ENCODE measurements around the gene LHB. TPM values are rescaled to one million over a fixed set of nuclear protein-coding genes. Genes with fewer than 3 reads are reported as not detected.
"Not testable (repeated sequence)": the region's sequence is repeated elsewhere in the genome, so short reads cannot be mapped to it uniquely, and the experiment has no call there.

LHB gene
- total RNA-seq, 1 donor from 2014 or later, result not detected

DNA sequence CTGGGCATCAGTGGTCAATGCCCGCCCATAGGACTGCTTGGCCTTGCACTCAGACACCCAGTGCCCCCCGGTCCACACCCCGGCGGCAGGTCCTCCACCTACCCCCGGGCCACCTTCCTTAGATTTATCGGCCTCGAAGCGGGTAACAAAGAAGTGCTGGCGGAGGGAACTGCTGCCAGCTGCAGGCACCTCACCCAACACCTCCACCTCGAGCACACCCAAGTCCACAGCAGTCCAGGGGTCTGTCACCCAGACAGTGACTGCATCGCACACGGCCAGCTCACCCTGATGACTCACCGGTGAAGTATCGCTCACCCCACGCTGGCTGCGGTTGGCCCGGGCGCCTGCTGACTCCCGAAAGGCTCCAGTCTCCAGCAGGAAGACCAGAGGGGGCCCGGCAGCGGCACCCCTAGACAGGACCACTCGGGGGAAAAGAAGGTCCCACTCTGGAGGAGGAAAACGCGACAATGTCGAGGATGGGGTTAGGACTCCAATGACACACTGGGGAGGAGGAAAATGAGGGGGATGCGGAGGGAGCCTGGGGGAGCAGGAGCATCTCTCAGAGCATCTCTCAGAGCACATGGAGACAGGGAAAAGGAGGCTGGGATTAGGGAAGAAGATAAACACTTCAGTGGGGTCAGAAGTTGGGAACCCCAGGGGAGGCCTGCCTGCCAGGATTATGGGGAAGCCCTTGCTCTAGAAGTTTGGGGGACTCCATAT, 21.8 kb upstream of the LHB start:
- intact Hi-C loops (cut with micrococcal nuclease), result not testable (repeated sequence)

GRCh38 chr19:49038111-49038510, 21.2 kb upstream of the LHB start:
- intact Hi-C loops (cut with micrococcal nuclease), result not testable (repeated sequence)

DNA sequence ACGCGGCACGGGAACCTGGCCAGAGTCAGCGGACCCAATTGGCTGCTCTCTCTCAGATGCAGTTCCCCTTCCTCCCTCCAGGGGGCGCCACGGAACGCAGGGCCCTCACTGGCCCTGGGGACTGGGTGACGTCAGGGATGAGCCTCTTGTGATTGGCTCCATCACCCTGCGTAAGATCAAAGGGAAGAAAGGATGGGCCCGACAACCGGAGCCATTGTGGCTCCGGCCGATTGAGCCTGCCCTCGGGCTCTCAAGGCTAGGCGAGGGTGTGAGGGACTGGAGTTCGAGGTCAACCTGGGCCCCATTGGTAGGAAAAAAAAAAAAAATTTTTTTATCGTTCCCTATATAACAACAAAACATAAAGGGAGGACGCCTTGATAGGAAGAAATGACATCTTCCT, 19.9 kb upstream of the LHB start, which contains the start of gene CGB1:
TSS of gene CGB1 (minus strand) at position 81 of the 400 bp plus-strand sequence. CDS start 184 bp downstream, outside the sequence.
- intact Hi-C loops (cut with micrococcal nuclease), result not testable (repeated sequence)

GRCh38 chr19:49031642-49032301, 14.9 kb upstream of the LHB start, which contains the start of gene CGB2:
Gene CGB2 (plus strand): TSS chr19:49031890. CDS start chr19:49032096, 206 bp downstream.
- intact Hi-C loops (cut with micrococcal nuclease), result not testable (repeated sequence)

- intact Hi-C loops (cut with micrococcal nuclease), result not testable (repeated sequence)
Observed at GRCh38 chr19:49030323-49030722, 13.4 kb upstream of the LHB start.

GRCh38 chr19:49029749-49030148, 12.9 kb upstream of the LHB start:
- intact Hi-C loops (cut with micrococcal nuclease), result not testable (repeated sequence)

DNA sequence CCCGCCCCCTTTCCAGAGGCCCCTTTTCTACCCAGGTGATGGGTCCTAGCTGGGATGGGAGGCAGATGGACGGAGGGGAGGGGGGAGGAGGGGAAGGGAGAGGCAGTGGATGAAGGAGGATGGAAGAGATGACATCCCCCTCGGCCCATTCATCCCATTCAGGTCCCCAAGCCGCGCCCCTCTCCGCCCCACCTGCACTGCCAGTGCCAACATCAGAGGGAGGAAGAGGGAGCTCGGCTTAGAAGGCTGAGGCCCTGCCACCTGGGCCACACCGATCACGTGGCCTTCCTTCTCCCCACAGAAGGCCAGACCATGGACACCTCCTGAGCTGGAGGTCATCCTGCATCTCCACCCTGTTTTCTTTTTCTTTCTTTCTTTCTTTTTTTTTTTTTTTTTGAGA, 11.8 kb upstream of the LHB start:
- intact Hi-C loops (cut with micrococcal nuclease), result not testable (repeated sequence)

- intact Hi-C loops (cut with micrococcal nuclease), result not testable (repeated sequence)
Observed at GRCh38 chr19:49025599-49025998, 8.7 kb upstream of the LHB start.

DNA sequence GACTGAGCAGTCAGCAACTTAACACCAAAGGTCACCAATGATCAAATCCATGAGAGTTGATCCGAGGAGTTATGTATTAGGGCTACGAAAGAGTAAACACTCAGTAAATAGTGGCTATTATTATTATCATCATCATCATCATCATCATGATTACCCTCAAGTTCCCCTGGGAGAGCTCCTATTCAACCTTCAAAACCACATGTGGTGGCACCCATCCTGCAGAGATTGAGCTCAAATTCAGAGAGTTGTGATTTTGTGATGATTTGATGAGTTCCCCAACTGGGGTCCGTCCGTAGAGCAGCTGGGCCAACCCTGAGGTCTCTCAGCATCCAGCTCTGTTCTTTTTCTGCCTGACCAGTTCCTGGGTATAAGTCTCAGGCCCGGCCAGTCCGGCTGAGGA, 8.2 kb upstream of the LHB start:
- intact Hi-C loops (cut with micrococcal nuclease), result not testable (repeated sequence)

DNA sequence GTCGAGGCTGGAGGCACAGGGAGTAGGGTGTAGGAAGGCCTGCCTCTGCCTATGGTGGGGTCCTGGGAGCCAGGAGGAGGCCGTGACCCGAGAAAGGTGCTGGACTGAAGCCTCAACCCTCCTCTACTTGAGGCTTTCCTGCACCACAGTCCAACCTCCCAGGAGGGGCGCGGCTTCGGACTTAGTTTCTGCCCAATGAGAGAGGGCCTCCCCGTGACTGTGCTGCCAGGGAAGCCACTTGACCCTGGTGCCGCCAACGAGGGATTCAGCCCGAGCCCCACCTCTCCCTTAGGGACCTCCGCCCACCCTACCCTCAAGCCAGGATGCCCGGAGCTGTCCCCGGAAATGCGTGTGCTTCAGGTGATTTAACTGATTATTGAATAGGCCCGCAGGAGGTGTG, 7.3 kb upstream of the LHB start, which contains the start of gene CGB3:
TSS of gene CGB3 (minus strand) at position 101 of the 400 bp plus-strand sequence. CDS start 362 bp downstream, outside the sequence.
- intact Hi-C loops (cut with micrococcal nuclease), result not testable (repeated sequence)

DNA sequence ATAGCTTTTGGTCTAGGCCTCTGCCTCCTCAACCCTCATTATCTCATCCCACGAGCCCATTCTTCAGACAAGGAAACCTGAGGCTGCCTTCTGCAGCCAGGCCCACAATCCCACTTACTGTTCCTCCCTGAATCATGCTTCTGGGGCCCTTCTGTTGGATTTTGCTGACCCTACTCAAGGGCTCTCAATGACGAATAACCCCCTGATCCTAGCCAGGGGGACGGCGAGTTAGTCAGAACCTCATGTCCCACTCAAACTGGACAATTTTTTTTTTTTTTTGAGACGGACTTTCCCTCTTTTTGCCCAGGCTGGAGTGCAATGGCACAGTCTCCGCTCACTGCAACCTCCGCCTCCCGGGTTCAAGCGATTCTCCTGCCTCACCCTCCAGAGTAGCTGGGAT, 5.2 kb upstream of the LHB start:
- intact Hi-C loops (cut with micrococcal nuclease), result no loop called here

DNA sequence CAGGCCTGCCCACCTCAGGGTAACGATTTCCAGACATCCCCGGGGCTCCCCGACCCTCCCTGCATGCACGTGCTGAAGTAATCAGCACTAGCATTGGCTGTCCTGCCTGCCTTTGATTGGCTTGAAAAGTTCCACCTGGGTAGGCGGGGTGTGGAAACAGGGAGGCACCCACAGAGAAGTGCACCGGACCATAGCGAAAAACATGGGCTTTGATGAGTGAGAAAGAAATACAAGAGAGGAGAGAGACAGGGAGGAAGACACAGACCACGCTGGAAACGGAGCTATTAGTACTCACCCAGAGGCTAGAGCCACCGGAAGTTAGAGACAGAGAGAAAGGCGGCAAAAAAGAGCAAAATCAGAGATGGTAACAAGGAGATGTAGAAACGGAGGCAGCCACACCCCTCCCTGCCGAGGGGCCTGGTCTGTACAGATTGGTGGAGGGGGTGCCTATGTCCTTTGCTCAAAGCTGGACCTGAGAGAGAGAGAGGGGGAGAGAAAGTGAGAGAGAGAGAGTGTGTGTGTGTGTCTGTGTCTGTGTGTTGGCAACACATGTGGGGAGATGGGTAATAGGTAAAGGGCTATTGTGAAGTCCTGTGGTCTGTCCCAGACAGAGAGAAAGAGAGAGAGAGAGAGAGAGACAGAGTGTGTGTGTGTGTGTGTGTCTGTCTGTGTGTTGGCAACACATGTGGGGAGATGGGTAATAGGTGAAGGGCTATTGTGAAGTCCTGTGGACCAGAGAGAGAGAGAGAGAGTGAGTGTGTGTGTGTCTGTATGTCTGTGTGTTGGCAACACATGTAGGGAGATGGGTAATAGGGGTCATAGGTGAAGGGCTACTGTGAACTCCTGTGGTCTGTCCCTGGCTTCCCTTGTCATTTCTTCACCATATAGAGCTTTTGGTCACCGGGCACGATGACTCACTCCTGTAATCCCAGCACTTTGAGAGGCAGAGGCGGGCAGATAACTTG, 4.3 kb upstream of the LHB start:
- intact Hi-C loops (cut with micrococcal nuclease), result no loop called here

DNA sequence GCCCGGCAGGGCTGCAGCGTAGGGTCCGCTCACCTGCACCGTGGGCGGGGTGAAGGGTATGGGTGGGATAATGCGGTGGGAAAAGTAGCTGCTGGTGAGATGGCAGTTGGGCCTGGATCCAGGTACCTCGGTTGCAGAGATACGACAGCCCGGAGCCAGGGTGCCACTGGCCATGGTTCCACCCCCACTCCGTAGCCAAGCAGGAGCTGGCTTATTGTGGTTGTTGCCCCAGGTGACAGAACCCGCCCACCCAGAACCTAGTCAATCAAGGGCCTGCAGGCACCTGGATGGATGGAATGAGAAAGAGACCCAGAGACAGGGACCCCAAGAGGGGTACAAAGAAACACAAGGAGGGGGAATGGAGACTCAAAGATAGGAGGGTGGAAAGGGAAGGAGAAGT, 3.5 kb upstream of the LHB start:
- intact Hi-C loops (cut with micrococcal nuclease), result no loop called here

GRCh38 chr19:49019242-49019932, 2.5 kb upstream of the LHB start:
- intact Hi-C loops (cut with micrococcal nuclease), result loop anchor here (1.0 to 5.0 kb wide), 3 partner anchors 38 to 109 kb away; partner anchors contain the start of genes C19orf73, CGB7 and PPFIA3

GRCh38 chr19:49018388-49019241, 1.7 kb upstream of the LHB start:
- intact Hi-C loops (cut with micrococcal nuclease), result loop anchor here (1.0 to 5.0 kb wide), 3 partner anchors 39 to 110 kb away; partner anchors contain the start of genes C19orf73, CGB7 and PPFIA3

DNA sequence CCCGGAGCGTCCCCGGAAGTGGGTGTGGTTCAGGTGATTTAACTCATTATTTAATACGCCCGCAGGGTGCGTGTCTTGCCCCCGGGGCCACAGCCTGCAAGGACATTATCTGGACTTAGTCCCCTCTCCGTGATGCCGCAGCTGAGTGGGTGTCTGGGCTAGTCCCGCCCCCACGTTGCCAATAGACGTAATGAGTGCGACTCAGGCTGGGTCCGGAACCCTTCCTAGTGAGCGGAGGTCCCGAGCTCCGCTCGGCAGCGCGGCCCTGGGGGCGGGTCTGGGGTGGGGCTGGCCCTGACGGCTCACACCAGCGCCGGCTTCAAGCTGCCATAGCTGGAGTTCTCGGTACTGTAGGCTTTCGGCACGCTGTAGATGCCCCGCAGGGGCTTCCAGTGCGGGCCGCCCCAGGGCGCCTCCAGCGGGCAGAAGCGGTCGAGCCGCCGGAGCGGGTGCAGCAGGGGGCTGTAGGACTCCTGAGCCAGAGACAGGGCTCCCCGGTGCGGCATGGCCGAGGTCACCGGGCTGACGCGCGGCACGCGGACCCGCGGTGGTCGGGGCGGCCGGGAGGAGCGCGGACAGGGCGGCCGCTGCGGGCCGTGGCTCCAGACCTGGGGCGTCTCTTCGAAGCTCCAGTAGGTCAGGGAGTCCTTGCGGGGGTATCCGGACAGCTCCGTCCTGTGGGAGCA, 918 bp upstream of the LHB start:
- intact Hi-C loops (cut with micrococcal nuclease), result loop anchor here (1.0 to 5.0 kb wide), 3 partner anchors 25 to 99 kb away; partner anchors contain the start of genes C19orf73, CGB7, GYS1 and PPFIA3

DNA sequence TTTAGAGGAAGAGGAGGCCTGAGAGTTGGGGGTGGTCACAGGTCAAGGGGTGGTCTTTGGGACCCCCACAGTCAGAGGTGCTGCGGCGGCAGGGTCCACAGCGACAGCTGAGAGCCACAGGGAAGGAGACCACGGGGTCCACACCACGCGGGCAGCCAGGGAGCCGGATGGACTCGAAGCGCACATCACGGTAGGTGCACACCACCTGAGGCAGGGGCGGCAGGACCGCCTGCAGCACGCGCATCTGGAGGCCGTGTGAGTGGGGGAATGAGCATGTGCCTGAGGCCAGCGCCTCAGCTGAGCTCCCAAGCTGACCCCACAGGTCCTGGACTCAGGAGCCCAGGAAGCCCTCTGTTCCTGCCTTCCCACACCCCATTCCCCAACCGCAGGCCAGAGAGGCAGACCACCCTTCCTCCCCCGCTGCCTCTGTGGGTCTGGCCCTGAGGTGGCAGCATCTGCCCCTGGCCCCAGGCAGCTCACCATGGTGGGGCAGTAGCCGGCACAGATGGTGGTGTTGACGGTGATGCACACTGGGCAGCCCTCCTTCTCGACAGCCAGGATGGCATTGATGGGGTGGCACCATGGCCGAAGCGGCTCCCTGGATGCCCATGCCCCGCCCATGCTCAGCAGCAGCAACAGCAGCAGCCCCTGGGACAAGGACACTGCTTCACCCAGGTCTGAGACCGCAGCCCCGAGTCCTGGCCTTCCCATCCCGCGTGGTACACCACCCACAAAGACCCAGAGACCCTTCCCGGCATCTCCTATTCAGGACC, 638 bp downstream of the LHB start:
- intact Hi-C loops (cut with micrococcal nuclease), result loop anchor here (5.0 kb wide), 2 partner anchors 41 to 101 kb away; partner anchors contain the start of genes C19orf73, CGB7 and PPFIA3

GRCh38 chr19:49014870-49015255, 2.0 kb downstream of the LHB start:
- intact Hi-C loops (cut with micrococcal nuclease), result loop anchor here (5.0 kb wide), 2 partner anchors 42 to 102 kb away; partner anchors contain the start of genes C19orf73, CGB7 and PPFIA3
